GM12878 (cell line): Measurements from ENCODE around the gene PROSER3. TPM values are rescaled to one million over a fixed set of nuclear protein-coding genes. Genes with fewer than 3 reads are reported as not detected.

Source experiments
- ATAC-seq: fragments of 200-7000 bp; cut with Tn5 transposase; 3 replicates; pipeline ENCODE4 v1.9.1; 2020; ENCODE audit warnings: mild to moderate bottlenecking, moderate library complexity
- BruUV-seq: library from RNA; stranded (reverse); fragments of 400-500 nt; replicated peaks from 2 replicates; lab custom pipeline; 2021; lab: Mats Ljungman, UMichigan
- CTCF ChIA-PET: fragments of 300-600 bp; sonication (Branson Sonifier 250); formaldehyde crosslinking; extraction: SDS; loops from one replicate; lab custom pipeline; 2021; ENCODE audit warnings: inconsistent platforms; lab: Yijun Ruan, JAX
- POLR2A ChIA-PET: fragments of 350-600 bp; formaldehyde crosslinking; extraction: SDS; loops from one replicate; lab custom pipeline; 2021; ENCODE audit warnings: inconsistent platforms; lab: Charles Lee
- RAD21 ChIA-PET: fragments of 300-600 bp; sonication (Branson Sonifier 250); formaldehyde crosslinking; loops from one replicate; lab custom pipeline; 2023; ENCODE audit warnings: antibody characterized with exemption; ENCODE audit not compliant: unreplicated experiment; lab: Charles Lee
- SMC1A ChIA-PET: fragments of 300-600 bp; sonication (Branson Sonifier 250); formaldehyde crosslinking; loops from one replicate; lab custom pipeline; 2023; ENCODE audit not compliant: unreplicated experiment, uncharacterized antibody; lab: Charles Lee
- DNase-seq: peaks from one replicate; pipeline ENCODE4 v3.0.0-alpha.2; 2011; ENCODE audit warnings: low read depth, low spot score
- FAIRE-seq: peaks from 3 replicates; lab custom pipeline; 2011; peaks lifted over from hg19 to GRCh38; lab: Jason Lieb, UNC
- H2AFZ ChIP-seq: 2 replicates; pipeline ENCODE4 v1.6.0; 2011; ENCODE audit warnings: low read depth, low read length, control low read depth; ENCODE audit not compliant: control insufficient read depth
- H3K27ac ChIP-seq: 2 replicates; pipeline ENCODE4 v1.5.1; 2011; ENCODE audit warnings: control low read depth; ENCODE audit not compliant: control insufficient read depth, insufficient read depth
- H3K27me3 ChIP-seq, 2 experiments: replicated peaks in 1 of 2; 2 replicates each; pipeline versions ENCODE4 v1.6.0 to v1.6.1; 2011; ENCODE audit warnings: low read length in 1 of 2; ENCODE audit not compliant: control insufficient read depth in 2 of 2, insufficient read depth in 2 of 2
- H3K36me3 ChIP-seq, 2 experiments: 2 replicates each; pipeline ENCODE4 v1.5.1; 2011; ENCODE audit warnings: low read length in 1 of 2; ENCODE audit not compliant: control insufficient read depth in 2 of 2, insufficient read depth in 2 of 2
- H3K4me1 ChIP-seq: 2 replicates; pipeline ENCODE4 v1.6.1; 2011; ENCODE audit warnings: mild to moderate bottlenecking, low read length, moderate library complexity, mixed read lengths; ENCODE audit not compliant: control insufficient read depth, insufficient read depth
- H3K4me2 ChIP-seq: 2 replicates; pipeline ENCODE4 v1.6.0; 2011; ENCODE audit warnings: control low read depth; ENCODE audit not compliant: control insufficient read depth, insufficient read depth
- H3K4me3 ChIP-seq: fragments of 200-600 bp; sonication (generic); 2 replicates; pipeline ENCODE4 v1.5.1; 2016
- H3K79me2 ChIP-seq: 2 replicates; pipeline ENCODE4 v1.6.0; 2011; ENCODE audit warnings: low read length; ENCODE audit not compliant: control insufficient read depth, insufficient read depth
- H3K9ac ChIP-seq: 2 replicates; pipeline ENCODE4 v1.8.0; 2011; ENCODE audit warnings: low read length, control low read depth, mixed read lengths; ENCODE audit not compliant: control insufficient read depth, insufficient read depth
- H3K9me3 ChIP-seq: replicated peaks from 3 replicates; pipeline ENCODE4 v1.5.1; 2011; ENCODE audit warnings: mild to moderate bottlenecking, low read length; ENCODE audit not compliant: control insufficient read depth, insufficient read depth
- H4K20me1 ChIP-seq: 2 replicates; pipeline ENCODE4 v1.6.0; 2011; ENCODE audit not compliant: control insufficient read depth, insufficient read depth
- ATF3 ChIP-seq: IDR thresholded peaks from 2 replicates; pipeline ENCODE4 v1.6.1; 2011; ENCODE audit warnings: low read depth, mild to moderate bottlenecking, low read length, moderate library complexity, borderline replicate concordance; ENCODE audit errors: extremely low read depth
- BMI1 ChIP-seq: fragments of 450-650 bp; IDR thresholded peaks from 2 replicates; pipeline ENCODE4 v1.6.1; 2016; ENCODE audit warnings: mild to moderate bottlenecking, moderate library complexity, borderline replicate concordance
- CREB1 ChIP-seq: IDR thresholded peaks from 2 replicates; pipeline ENCODE4 v1.6.1; 2012; ENCODE audit warnings: low read depth, mild to moderate bottlenecking, inconsistent platforms
- CUX1 ChIP-seq: IDR thresholded peaks from 2 replicates; pipeline ENCODE4 v1.6.1; 2012; ENCODE audit warnings: improper control_type of control experiment, low read depth, low read length; ENCODE audit not compliant: insufficient replicate concordance
- EP300 ChIP-seq, 2 experiments: fragments of 150-350 bp in 1 of 2; IDR thresholded peaks; 2 replicates each; pipeline ENCODE4 v1.6.1; 2011 to 2012; ENCODE audit warnings: low read depth in 2 of 2, low read length in 2 of 2, borderline replicate concordance in 1 of 2, improper control_type of control experiment in 1 of 2, inconsistent platforms in 1 of 2; ENCODE audit not compliant: control insufficient read depth in 1 of 2
- ESRRA ChIP-seq: IDR thresholded peaks from 2 replicates; pipeline ENCODE4 v1.6.1; 2012; ENCODE audit warnings: mild to moderate bottlenecking, low read length, improper control_type of control experiment
- GABPA ChIP-seq: IDR thresholded peaks from 2 replicates; pipeline ENCODE4 v1.6.1; 2014; ENCODE audit warnings: antibody characterized with exemption, low read depth, mild to moderate bottlenecking, inconsistent platforms
- HDGF ChIP-seq: fragments of 450-650 bp; IDR thresholded peaks from 2 replicates; pipeline ENCODE4 v1.6.1; 2016; ENCODE audit warnings: antibody characterized with exemption
- MXI1 ChIP-seq: fragments of 150-350 bp; IDR thresholded peaks from 2 replicates; pipeline ENCODE4 v1.6.1; 2011; ENCODE audit warnings: low read depth, mild to moderate bottlenecking, inconsistent platforms, low read length, improper control_type of control experiment
- MYB ChIP-seq: fragments of 150-350 bp; IDR thresholded peaks from 2 replicates; pipeline ENCODE4 v1.6.1; 2014; ENCODE audit warnings: mild to moderate bottlenecking, low read depth, low read length, borderline replicate concordance
- NFIC ChIP-seq: IDR thresholded peaks from 2 replicates; pipeline ENCODE4 v1.6.1; 2012; ENCODE audit warnings: low read depth, mild to moderate bottlenecking, inconsistent platforms, low read length, moderate library complexity
- RAD51 ChIP-seq: fragments of 450-650 bp; IDR thresholded peaks from 2 replicates; pipeline ENCODE4 v1.6.1; 2016; ENCODE audit warnings: moderate library complexity, mild to moderate bottlenecking, inconsistent platforms
- SREBF2 ChIP-seq: IDR thresholded peaks from 2 replicates; pipeline ENCODE4 v1.6.1; 2012; ENCODE audit warnings: mild to moderate bottlenecking, low read length
- ZNF207 ChIP-seq: fragments of 450-650 bp; IDR thresholded peaks from 2 replicates; pipeline ENCODE4 v1.6.1; 2014; ENCODE audit warnings: antibody characterized with exemption, mild to moderate bottlenecking, borderline replicate concordance
- ZNF622 ChIP-seq: fragments of 450-650 bp; IDR thresholded peaks from 2 replicates; pipeline ENCODE4 v1.6.1; 2017; ENCODE audit warnings: mild to moderate bottlenecking, inconsistent platforms
- ZSCAN29 ChIP-seq: fragments of 450-650 bp; IDR thresholded peaks from 2 replicates; pipeline ENCODE4 v1.6.1; 2017; ENCODE audit warnings: mild to moderate bottlenecking, moderate library complexity
- WGBS: methylation state at CpG from one replicate; pipeline ENCODE4 v1.1.6; 2016; ENCODE audit warnings: low lambda C conversion rate; ENCODE audit not compliant: insufficient replicate concordance, insufficient coverage; ENCODE audit errors: missing lambda C conversion rate; 5-methylcytosine and 5-hydroxymethylcytosine counted together
- in situ Hi-C: fragments of 300-500 bp; cut with MboI; formaldehyde crosslinking; loops from 9 replicates; pipeline ENCODE4 v1.14.3; 2018; ENCODE audit warnings: mixed read lengths
- intact Hi-C: fragments of 100-400 bp; cut with micrococcal nuclease; formaldehyde crosslinking; loops from one replicate; pipeline ENCODE4 v1.14.2; 2022; ENCODE audit not compliant: unreplicated experiment
- polyA plus RNA-seq, 11 experiments: library from polyadenylated mRNA; depleted of rRNA in 4 of 11; unstranded in 6 of 11; stranded (reverse) in 5 of 11; fragments of >200 nt; fragmentation: Nextera tagmentation in 4 of 11; fragmentation: Illumina TruSeq in 1 of 11; extraction: Ambion mirVana in 4 of 11; extraction: Trizol in 1 of 11; gene quantifications; 1 replicate in 1 of 11; 2 replicates in 10 of 11; pipeline versions ENCODE4 v1.2.1 to v1.2.3, GENCODE V29; 2011 to 2016; ENCODE audit warnings: inconsistent platforms in 2 of 11, missing spikeins in 2 of 11, low read depth in 1 of 11
- total RNA-seq, 4 experiments: library from RNA; depleted of rRNA in 3 of 4; stranded (reverse); fragments of >200 nt in 3 of 4; fragmentation: Illumina TruSeq in 1 of 4; extraction: Trizol in 1 of 4; gene quantifications; 2 replicates each; pipeline versions ENCODE4 v1.2.1 to v1.2.3, GENCODE V29; 2013 to 2021
- TF ChIP-seq, protein P1 (sequence below): fragments of 450-650 bp; IDR thresholded peaks from 2 replicates; pipeline ENCODE4 v1.6.1; 2014; ENCODE audit warnings: mild to moderate bottlenecking

Gene PROSER3
- total and polyA plus RNA-seq, 10 of the 15 experiments (the other 5 are each of a cell fraction or from before 2014, with no cell fraction given), result 0.85 to 25.1 (median 9.6) TPM

DNA sequence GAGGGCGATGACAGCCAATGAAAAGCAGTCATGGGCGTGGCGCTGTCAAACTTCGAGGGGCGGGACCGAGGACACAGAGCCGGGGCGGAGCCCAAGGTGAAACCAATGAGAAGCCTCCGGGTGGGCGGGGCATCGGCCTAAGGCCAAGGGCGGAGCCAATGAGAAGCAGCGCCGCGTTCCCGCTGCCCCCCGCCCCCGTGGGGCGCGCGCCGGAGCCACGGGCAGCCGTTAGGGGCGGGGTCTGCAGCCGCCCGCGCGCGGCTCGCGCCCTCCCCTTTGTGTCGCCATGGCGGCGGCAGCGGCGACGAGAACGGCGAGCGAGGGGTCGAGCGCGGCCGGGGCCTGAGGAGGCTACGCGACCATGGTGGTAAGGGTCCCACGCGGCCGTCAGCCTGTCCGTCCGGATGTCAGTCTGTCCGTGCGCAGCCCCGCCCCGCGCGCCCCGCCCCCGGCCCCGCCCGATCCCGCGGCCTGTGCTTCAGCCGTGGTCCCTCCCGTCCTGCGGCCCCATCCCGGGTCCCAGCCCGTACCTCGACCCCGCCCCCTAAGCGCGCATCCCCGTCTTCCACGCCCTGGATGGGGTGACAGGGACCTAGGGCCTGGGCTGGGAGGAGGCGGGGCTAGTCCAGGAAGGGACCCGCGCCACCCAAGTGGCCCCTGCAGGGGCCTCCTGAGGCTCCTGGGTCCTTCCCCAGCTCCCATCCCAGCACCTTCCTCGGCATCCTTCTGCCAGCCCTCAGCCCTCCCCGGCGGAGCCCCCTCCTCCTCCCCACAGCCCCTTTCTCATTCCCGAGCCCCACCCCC, 17.5 kb downstream of the PROSER3 start, which contains the start of gene ARHGAP33:
TSS of gene ARHGAP33 (plus strand) at position 267 of the 804 bp plus-strand sequence. CDS start at position 362, 95 bp downstream.
- under 1% methylated on average over 55 of the region's 82 CpGs for WGBS
- ATAC-seq, result peak; percentile 98
- H3K79me2 ChIP-seq, result no peaks in the 10 kb centered on the region
- no TSS peak for BruUV-seq
- H3K27me3 ChIP-seq, result no peaks in the 10 kb centered on the region
- intact Hi-C loops (no loop called here), in situ Hi-C loops (no loop called here)
- H3K4me3 ChIP-seq, result peak within 1 kb of the TSS; percentile 77
- peak within 1 kb of the TSS; percentile 59 for H2AFZ ChIP-seq
- peak within 1 kb of the TSS; percentile 65 for H3K9ac ChIP-seq
- ChIA-PET CTCF (interaction anchor here (0.8 kb wide), 1 partner anchor 57 kb away, joined by 3 read pairs; no protein-coding TSS in a partner anchor), RAD21 (no interaction called here), SMC1A (no interaction called here), POLR2A (interaction anchor here (0.5 to 1.7 kb wide), 3 partner anchors 13 to 35 kb away, joined by 4 to 5 read pairs (median 4); partner anchors contain the start of gene LIN37)
- peak within 1 kb of the TSS; percentile 86 for H3K4me2 ChIP-seq
- H3K27ac ChIP-seq, result peak within 1 kb of the TSS; percentile 25
- peak; percentile 87 for DNase-seq
- H4K20me1 ChIP-seq, result no peaks in the 10 kb centered on the region
- peak; percentile 99 for FAIRE-seq
- no peaks in the 10 kb centered on the region; a peak in 1 of 4 replicates for H3K36me3 ChIP-seq
- no peaks in the 10 kb centered on the region for H3K4me1 ChIP-seq
- H3K9me3 ChIP-seq, result no peaks in the 10 kb centered on the region
- no peak for TF ChIP-seq CUX1
- no peak for TF ChIP-seq BMI1
- no peak for TF ChIP-seq ZNF207
- TF ChIP-seq ZSCAN29, result no peak
- peak; percentile 58; the same call in 1 of the 2 replicates for TF ChIP-seq MYB
- TF ChIP-seq, protein P1, sequence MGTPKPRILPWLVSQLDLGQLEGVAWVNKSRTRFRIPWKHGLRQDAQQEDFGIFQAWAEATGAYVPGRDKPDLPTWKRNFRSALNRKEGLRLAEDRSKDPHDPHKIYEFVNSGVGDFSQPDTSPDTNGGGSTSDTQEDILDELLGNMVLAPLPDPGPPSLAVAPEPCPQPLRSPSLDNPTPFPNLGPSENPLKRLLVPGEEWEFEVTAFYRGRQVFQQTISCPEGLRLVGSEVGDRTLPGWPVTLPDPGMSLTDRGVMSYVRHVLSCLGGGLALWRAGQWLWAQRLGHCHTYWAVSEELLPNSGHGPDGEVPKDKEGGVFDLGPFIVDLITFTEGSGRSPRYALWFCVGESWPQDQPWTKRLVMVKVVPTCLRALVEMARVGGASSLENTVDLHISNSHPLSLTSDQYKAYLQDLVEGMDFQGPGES, result peak; percentile 72
- TF ChIP-seq HDGF, result no peak
- TF ChIP-seq CREB1, result 0 out of 2 replicates have a peak, but pooled peaks have one; percentile 52
- TF ChIP-seq ZNF622, result no peak
- no peak for TF ChIP-seq GABPA
- TF ChIP-seq NFIC, result no peak
- TF ChIP-seq ATF3, result no peak
- no peak for TF ChIP-seq SREBF2
- no peak for TF ChIP-seq EP300 (IDR thresholded peaks at IDR 0.05; ENCODE audit: borderline replicate concordance in 1 of 2, control insufficient read depth in 1 of 2, low read depth in 2 of 2, low read length in 2 of 2)
- TF ChIP-seq RAD51, result no peak
- TF ChIP-seq MXI1, result 0 out of 2 replicates have a peak, but pooled peaks have one; percentile 37
- no peak for TF ChIP-seq ESRRA
